GM18526 (cell line): Measurements from ENCODE around the gene MOGAT2.

Source experiments
- POLR2A ChIP-seq: IDR thresholded peaks from 3 replicates; pipeline ENCODE4 v1.6.1; 2011; ENCODE audit not compliant: insufficient read length; ENCODE audit errors: extremely low read depth

The MOGAT2 gene

DNA sequence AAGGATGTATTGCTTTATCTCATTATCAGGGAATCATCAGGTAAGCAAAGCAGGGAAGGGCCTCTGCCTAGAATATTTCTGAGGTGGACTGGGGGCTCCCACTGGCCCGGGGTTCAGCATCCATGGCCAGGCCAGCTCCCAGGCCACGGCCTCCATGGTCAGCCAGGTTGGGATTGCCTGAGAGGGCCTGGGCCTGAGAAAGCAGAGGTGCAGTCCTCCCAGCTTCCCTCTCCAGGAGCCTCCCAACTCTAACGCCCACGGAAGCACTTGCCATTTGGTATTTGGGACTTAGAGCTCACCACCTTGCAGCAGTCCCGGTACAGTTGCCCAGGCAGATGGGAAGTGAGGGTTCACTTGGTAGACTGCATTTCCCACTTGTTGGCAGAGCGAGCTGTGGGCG, 63.7 kb downstream of the MOGAT2 start:
- TF ChIP-seq POLR2A: no peak

DNA sequence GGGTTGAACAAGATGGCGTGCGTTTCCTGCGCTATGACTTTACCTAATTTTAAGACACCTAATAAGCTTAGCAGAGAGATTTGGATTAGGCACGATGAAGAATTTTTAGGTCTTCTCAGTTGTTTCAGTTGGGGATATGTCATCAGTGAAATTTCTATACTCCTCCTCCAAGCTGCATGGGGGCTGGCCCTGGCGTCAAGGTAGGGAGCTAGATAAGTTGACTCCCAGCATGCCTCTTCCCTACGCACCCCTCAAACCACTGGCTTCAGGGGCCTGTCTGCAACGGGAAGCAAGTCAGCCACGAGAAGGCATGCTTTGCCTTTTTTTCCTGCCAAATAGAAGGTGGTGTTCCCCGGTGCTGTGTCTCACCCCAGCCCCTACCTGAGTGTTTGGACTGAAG, 64.2 kb downstream of the MOGAT2 start:
- no peak for TF ChIP-seq POLR2A
